ENCODE results near the gene TFCP2L1. TPM values are rescaled to one million over a fixed set of nuclear protein-coding genes. Genes with fewer than 3 reads are reported as not detected.

TFCP2L1 gene
- total and polyA plus RNA-seq, 2 experiments from 2014 or later = 0.94 to 6.4 TPM

- Histone ChIP-seq H3K27ac (ENCODE audit: low read depth) (no peak overlapping the region), H3K9me2 (ENCODE audit: insufficient read depth) (no peaks in the 10 kb centered on the region), H3K4me3 (no peak overlapping the region), H3K36me3 (ENCODE audit: insufficient read depth) (no peaks in the 10 kb centered on the region), H3K79me2 (replicated peaks; ENCODE audit: insufficient read depth) (no peaks in the 10 kb centered on the region), H3K4me1 (ENCODE audit: insufficient read depth) (no peaks in the 10 kb centered on the region), H3K4me2 (no peak overlapping the region), H4K20me1 (replicated peaks; ENCODE audit: insufficient read depth) (no peaks in the 10 kb centered on the region), H2AFZ (no peak overlapping the region), H3K27me3 (ENCODE audit: insufficient read depth) (no peaks in the 10 kb centered on the region), H3F3A (replicated peaks; ENCODE audit: low read depth) (no peaks in the 10 kb centered on the region)
- H3K27ac Mint-ChIP-seq = no peak overlapping the region
- H3K4me3 Mint-ChIP-seq = no peak overlapping the region
- H3K27me3 Mint-ChIP-seq (ENCODE audit: insufficient read depth, low read depth, poor library complexity) = peaks cover 3% of the 10 kb centered on the region
- H3K9me3 Mint-ChIP-seq = no peaks in the 10 kb centered on the region
- ATAC-seq = no peak
- no peak for DNase-seq (ENCODE audit: low spot score)
- TF ChIP-seq EZH2 (IDR thresholded peaks at IDR 0.05; ENCODE audit: low read depth, unreplicated experiment) = no peak
- TF ChIP-seq CREB1 (CRISPR knock-in tag; IDR thresholded peaks at IDR 0.05; ENCODE audit: low read depth) = no peak
- TF ChIP-seq POLR2AphosphoS5 (IDR thresholded peaks at IDR 0.05; ENCODE audit: low read depth) = no peak
- no peak for TF ChIP-seq ZNF114 (CRISPR knock-in tag; IDR thresholded peaks at IDR 0.05)
- TF ChIP-seq, protein P1, sequence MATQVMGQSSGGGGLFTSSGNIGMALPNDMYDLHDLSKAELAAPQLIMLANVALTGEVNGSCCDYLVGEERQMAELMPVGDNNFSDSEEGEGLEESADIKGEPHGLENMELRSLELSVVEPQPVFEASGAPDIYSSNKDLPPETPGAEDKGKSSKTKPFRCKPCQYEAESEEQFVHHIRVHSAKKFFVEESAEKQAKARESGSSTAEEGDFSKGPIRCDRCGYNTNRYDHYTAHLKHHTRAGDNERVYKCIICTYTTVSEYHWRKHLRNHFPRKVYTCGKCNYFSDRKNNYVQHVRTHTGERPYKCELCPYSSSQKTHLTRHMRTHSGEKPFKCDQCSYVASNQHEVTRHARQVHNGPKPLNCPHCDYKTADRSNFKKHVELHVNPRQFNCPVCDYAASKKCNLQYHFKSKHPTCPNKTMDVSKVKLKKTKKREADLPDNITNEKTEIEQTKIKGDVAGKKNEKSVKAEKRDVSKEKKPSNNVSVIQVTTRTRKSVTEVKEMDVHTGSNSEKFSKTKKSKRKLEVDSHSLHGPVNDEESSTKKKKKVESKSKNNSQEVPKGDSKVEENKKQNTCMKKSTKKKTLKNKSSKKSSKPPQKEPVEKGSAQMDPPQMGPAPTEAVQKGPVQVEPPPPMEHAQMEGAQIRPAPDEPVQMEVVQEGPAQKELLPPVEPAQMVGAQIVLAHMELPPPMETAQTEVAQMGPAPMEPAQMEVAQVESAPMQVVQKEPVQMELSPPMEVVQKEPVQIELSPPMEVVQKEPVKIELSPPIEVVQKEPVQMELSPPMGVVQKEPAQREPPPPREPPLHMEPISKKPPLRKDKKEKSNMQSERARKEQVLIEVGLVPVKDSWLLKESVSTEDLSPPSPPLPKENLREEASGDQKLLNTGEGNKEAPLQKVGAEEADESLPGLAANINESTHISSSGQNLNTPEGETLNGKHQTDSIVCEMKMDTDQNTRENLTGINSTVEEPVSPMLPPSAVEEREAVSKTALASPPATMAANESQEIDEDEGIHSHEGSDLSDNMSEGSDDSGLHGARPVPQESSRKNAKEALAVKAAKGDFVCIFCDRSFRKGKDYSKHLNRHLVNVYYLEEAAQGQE (IDR thresholded peaks at IDR 0.05; ENCODE audit: unreplicated experiment) = no peak
- TF ChIP-seq ZNF331 (CRISPR knock-in tag; IDR thresholded peaks at IDR 0.05; ENCODE audit: low read depth) = no peak
- no peak for TF ChIP-seq ZNF462 (CRISPR knock-in tag; IDR thresholded peaks at IDR 0.05)
- H3K36me3 Mint-ChIP-seq (ENCODE audit: low read depth) = no peaks in the 10 kb centered on the region
- no peaks in the 10 kb centered on the region for H3K4me1 Mint-ChIP-seq
Observed at GRCh38 chr2:121307048-121307447, 22.0 kb upstream of the TFCP2L1 start.

Data from GM23338 (cell line).